ENCODE data around the gene FAM161A. TPM values are rescaled to one million over a fixed set of nuclear protein-coding genes. Genes with fewer than 3 reads are reported as not detected.
"Not testable (repeated sequence)": the region's sequence is repeated elsewhere in the genome, so short reads cannot be mapped to it uniquely, and the experiment has no call there.

FAM161A gene
- total RNA-seq, 5 donors from 2014 or later (not counting 1 experiment from before 2014, with no cell fraction given): 1.8 to 4.3 (median 4.0) TPM

DNA sequence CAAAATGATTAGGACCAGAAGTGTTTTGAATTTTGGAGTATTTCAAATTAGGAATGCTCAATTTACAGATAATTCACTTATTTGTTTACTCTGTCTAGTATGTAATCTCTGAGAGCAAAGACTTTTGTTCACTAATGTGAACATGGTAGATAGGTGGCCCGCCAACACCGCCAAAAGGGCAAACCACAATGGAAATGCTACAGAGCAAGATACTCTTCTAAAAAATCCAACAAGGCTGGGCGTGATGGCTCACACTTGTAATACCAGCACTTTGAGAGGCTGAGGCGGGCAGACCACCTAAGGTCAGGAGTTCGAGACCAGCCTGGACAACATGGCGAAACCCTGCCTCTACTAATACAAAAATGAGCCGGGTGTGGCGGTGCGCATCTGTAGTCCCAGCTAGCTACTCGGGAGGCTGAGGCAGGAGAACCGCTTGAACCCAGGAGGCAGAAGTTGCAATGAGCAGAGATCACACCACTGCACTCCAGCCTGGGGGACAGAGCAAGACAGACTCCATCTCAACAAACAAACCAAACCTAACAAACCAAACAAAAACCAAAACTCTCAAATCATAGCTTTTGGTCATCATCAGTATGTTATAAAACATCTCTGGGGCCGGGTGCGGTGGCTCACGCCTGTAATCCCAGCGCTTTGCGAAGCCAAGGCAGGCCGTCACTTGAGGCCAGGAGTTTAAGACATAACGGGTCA is 32.2 kb upstream of the FAM161A start:
- Histone ChIP-seq H3K27me3 (replicated peaks in 1 of 2; ENCODE audit: control insufficient read depth in 2 of 2, extremely low read depth in 1 of 2, insufficient read depth in 2 of 2, low read length in 1 of 2) (no peaks in the 10 kb centered on the region), H3K36me3 (ENCODE audit: control insufficient read depth in 2 of 2, extremely low read depth in 1 of 2, insufficient read depth in 1 of 2, low read length in 1 of 2) (peaks cover 2 to 46% of the 10 kb centered on the region in 2 donors), H3K27ac (ENCODE audit: low read length) (no peak overlapping the region), H3K4me1 (ENCODE audit: control insufficient read depth in 1 of 2, extremely low read depth in 1 of 2, insufficient read depth in 2 of 2, low read length in 2 of 2) (peaks cover 8 to 31% of the 10 kb centered on the region in 2 experiments), H3K4me3 (ENCODE audit: control insufficient read depth in 1 of 2, extremely low read depth in 1 of 2, low read length in 1 of 2) (no peak overlapping the region), H3K9me3 (no peaks in the 10 kb centered on the region)
- Mint-ChIP-seq H3K36me3 (peaks cover 8% of the 10 kb centered on the region), H3K4me3 (peak overlapping the region; percentile 95 to 98 (median 98)), H3K27me3 (no peaks in the 10 kb centered on the region), H3K9me3 (no peaks in the 10 kb centered on the region), H3K27ac (peak overlapping the region in 1 of 2 donors; percentile 99), H3K4me1 (peaks cover 24 to 31% (median 29%) of the 10 kb centered on the region in 3 donors)
- CTCF ChIA-PET: interaction anchor here in 1 of 2 donors (0.6 kb wide), 1 partner anchor 750 kb away, joined by 3 read pairs; no protein-coding TSS in a partner anchor
- WGBS (ENCODE audit: insufficient coverage): 82% methylated on average over 15 of the region's 18 CpGs
- no peak for DNase-seq
- POLR2A ChIA-PET: interaction anchor here in 1 of 2 donors (0.6 kb wide), 1 partner anchor 490 kb away, joined by 3 read pairs; no protein-coding TSS in a partner anchor
- no peak for ATAC-seq (replicated peaks in 1 of 4)

- Mint-ChIP-seq H3K27ac (no peak overlapping the region), H3K27me3 (no peaks in the 10 kb centered on the region), H3K9me3 (no peaks in the 10 kb centered on the region), H3K4me3 (no peak overlapping the region), H3K36me3 (peaks cover 18% of the 10 kb centered on the region), H3K4me1 (peaks cover 20 to 26% (median 24%) of the 10 kb centered on the region in 3 donors)
- H3K27me3 ChIP-seq (replicated peaks in 1 of 2; ENCODE audit: control insufficient read depth in 2 of 2, extremely low read depth in 1 of 2, insufficient read depth in 2 of 2, low read length in 1 of 2): no peaks in the 10 kb centered on the region
- no peak for ATAC-seq (replicated peaks in 1 of 4)
- POLR2A ChIA-PET: no interaction called here
- no peak overlapping the region for H3K4me3 ChIP-seq (ENCODE audit: control insufficient read depth in 1 of 2, extremely low read depth in 1 of 2, low read length in 1 of 2)
- 90% methylated on average over 5 of the region's 5 CpGs for WGBS (ENCODE audit: insufficient coverage)
- no peak overlapping the region for H3K27ac ChIP-seq (ENCODE audit: low read length)
- peaks cover 2 to 78% of the 10 kb centered on the region in 2 donors for H3K36me3 ChIP-seq (ENCODE audit: control insufficient read depth in 2 of 2, extremely low read depth in 1 of 2, insufficient read depth in 1 of 2, low read length in 1 of 2)
- CTCF ChIA-PET: interaction anchor here (0.5 to 0.7 kb wide), 2 partner anchors 21 to 705 kb away, joined by 3 read pairs; no protein-coding TSS in a partner anchor
- H3K9me3 ChIP-seq: no peaks in the 10 kb centered on the region
- DNase-seq: no peak
- H3K4me1 ChIP-seq (ENCODE audit: control insufficient read depth in 1 of 2, extremely low read depth in 1 of 2, insufficient read depth in 2 of 2, low read length in 2 of 2): peaks cover 8 to 21% of the 10 kb centered on the region in 2 experiments
These were observed 29.0 kb upstream of the FAM161A start for GRCh38 chr2:61882850-61883249.

GRCh38 chr2:61879351-61879750 is 25.5 kb upstream of the FAM161A start:
- H3K27me3 ChIP-seq (replicated peaks in 1 of 2; ENCODE audit: control insufficient read depth in 2 of 2, extremely low read depth in 1 of 2, insufficient read depth in 2 of 2, low read length in 1 of 2); DNase-seq; H3K9me3 Mint-ChIP-seq; H3K4me3 ChIP-seq (ENCODE audit: control insufficient read depth in 1 of 2, extremely low read depth in 1 of 2, low read length in 1 of 2); H3K4me1 ChIP-seq (ENCODE audit: control insufficient read depth in 1 of 2, extremely low read depth in 1 of 2, insufficient read depth in 2 of 2, low read length in 2 of 2); H3K27ac ChIP-seq (ENCODE audit: low read length); H3K4me3 Mint-ChIP-seq; H3K27ac Mint-ChIP-seq; POLR2A ChIA-PET; H3K4me1 Mint-ChIP-seq; H3K9me3 ChIP-seq; H3K27me3 Mint-ChIP-seq; ATAC-seq (replicated peaks in 1 of 4): not testable (repeated sequence)
- peaks cover 22% of the 10 kb centered on the region for H3K36me3 Mint-ChIP-seq
- no CpG with 5 or more reads among the region's 4 CpGs for WGBS (ENCODE audit: insufficient coverage)
- CTCF ChIA-PET: interaction anchor here in 1 of 2 donors (0.6 to 0.7 kb wide), 2 partner anchors 35 to 95 kb away, joined by 3 to 4 read pairs; no protein-coding TSS in a partner anchor
- peaks cover 5 to 89% of the 10 kb centered on the region in 2 donors for H3K36me3 ChIP-seq (ENCODE audit: control insufficient read depth in 2 of 2, extremely low read depth in 1 of 2, insufficient read depth in 1 of 2, low read length in 1 of 2)

DNA sequence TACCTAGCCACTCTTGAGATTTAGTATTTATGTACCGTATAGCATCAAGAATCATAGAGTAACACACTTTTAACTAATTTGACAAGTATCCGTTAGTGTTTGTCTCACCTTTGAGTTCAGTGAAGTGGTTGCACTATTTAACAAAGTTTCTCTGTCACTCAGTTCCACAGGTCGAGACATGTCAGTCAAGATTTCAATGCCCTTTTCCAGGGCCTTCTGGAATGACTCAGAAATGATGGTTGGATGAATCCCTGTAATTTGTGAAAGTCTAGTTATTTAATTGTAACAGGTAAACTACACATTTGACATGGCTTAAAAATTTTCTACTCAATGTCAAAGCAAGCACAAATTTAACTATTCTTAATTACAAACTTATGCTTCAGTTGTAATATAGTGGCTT is 24.9 kb upstream of the FAM161A start:
- ChIA-PET POLR2A (interaction anchor here in 1 of 2 donors (0.6 kb wide), 1 partner anchor 972 kb away, joined by 5 read pairs; no protein-coding TSS in a partner anchor), CTCF (interaction anchor here in 1 of 2 donors (0.6 to 0.7 kb wide), 2 partner anchors 35 to 96 kb away, joined by 3 to 4 read pairs; no protein-coding TSS in a partner anchor)
- Mint-ChIP-seq H3K4me3 (no peak overlapping the region), H3K36me3 (peaks cover 25% of the 10 kb centered on the region), H3K27ac (no peak overlapping the region), H3K27me3 (no peaks in the 10 kb centered on the region), H3K4me1 (peaks cover 0 to 2% (median 1%) of the 10 kb centered on the region in 3 donors), H3K9me3 (no peaks in the 10 kb centered on the region)
- no peaks in the 10 kb centered on the region for H3K9me3 ChIP-seq
- whole genome bisulfite sequencing (ENCODE audit: insufficient coverage): no CpG with 5 or more reads among the region's 3 CpGs
- no peak overlapping the region for H3K4me3 ChIP-seq (ENCODE audit: control insufficient read depth in 1 of 2, extremely low read depth in 1 of 2, low read length in 1 of 2)
- no peaks in the 10 kb centered on the region for H3K4me1 ChIP-seq (ENCODE audit: control insufficient read depth in 1 of 2, extremely low read depth in 1 of 2, insufficient read depth in 2 of 2, low read length in 2 of 2)
- ATAC-seq (replicated peaks in 1 of 4): no peak
- peaks cover 9 to 89% of the 10 kb centered on the region in 2 donors for H3K36me3 ChIP-seq (ENCODE audit: control insufficient read depth in 2 of 2, extremely low read depth in 1 of 2, insufficient read depth in 1 of 2, low read length in 1 of 2)
- DNase-seq: no peak
- no peak overlapping the region for H3K27ac ChIP-seq (ENCODE audit: low read length)
- H3K27me3 ChIP-seq (replicated peaks in 1 of 2; ENCODE audit: control insufficient read depth in 2 of 2, extremely low read depth in 1 of 2, insufficient read depth in 2 of 2, low read length in 1 of 2): no peaks in the 10 kb centered on the region

DNA sequence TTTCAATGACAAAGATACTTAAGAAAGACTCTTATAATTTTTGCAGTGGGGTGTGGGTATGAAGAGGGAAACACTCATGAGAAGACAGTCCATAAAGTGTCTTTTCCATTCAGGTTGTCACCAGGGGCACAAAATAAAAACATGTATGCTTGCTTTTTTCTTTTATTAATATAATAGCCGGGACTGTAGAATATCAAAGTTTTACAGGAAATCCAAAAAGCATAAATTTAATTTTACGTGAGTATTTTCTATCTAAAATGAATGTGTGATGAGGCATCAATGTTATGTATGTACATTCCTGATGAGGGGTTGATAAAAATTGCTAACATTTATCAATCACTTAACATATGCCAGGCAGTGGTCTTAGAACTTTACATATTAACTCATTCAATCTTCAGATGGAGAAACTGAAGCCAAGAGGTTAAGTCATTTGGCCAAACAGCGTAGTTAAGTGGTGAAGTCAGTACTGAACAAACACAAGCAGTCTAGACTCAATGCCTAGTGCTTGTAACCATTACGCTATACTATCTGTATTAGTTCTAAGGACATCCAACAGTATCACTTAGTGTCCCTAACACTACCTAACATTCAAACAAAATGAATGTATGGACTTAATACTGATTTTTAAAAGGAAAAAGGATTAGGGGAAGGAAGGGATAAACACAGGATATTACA is 23.8 kb upstream of the FAM161A start:
- H3K9me3 ChIP-seq: no peaks in the 10 kb centered on the region
- no peaks in the 10 kb centered on the region for H3K4me1 ChIP-seq (ENCODE audit: control insufficient read depth in 1 of 2, extremely low read depth in 1 of 2, insufficient read depth in 2 of 2, low read length in 2 of 2)
- H3K27me3 ChIP-seq (replicated peaks in 1 of 2; ENCODE audit: control insufficient read depth in 2 of 2, extremely low read depth in 1 of 2, insufficient read depth in 2 of 2, low read length in 1 of 2): no peaks in the 10 kb centered on the region
- ATAC-seq (replicated peaks in 1 of 4) (no peak), DNase-seq (no peak)
- H3K27ac Mint-ChIP-seq: no peak overlapping the region
- CTCF ChIA-PET: no interaction called here
- peaks cover 9 to 90% of the 10 kb centered on the region in 2 donors for H3K36me3 ChIP-seq (ENCODE audit: control insufficient read depth in 2 of 2, extremely low read depth in 1 of 2, insufficient read depth in 1 of 2, low read length in 1 of 2)
- no peaks in the 10 kb centered on the region for H3K9me3 Mint-ChIP-seq
- POLR2A ChIA-PET: interaction anchor here in 1 of 2 donors (0.7 kb wide), 1 partner anchor 9 kb away, joined by 3 read pairs; no protein-coding TSS in a partner anchor
- H3K4me3 Mint-ChIP-seq: no peak overlapping the region
- no peaks in the 10 kb centered on the region for H3K27me3 Mint-ChIP-seq
- peaks cover 0 to 2% (median 1%) of the 10 kb centered on the region in 3 donors for H3K4me1 Mint-ChIP-seq
- no peak overlapping the region for H3K27ac ChIP-seq (ENCODE audit: low read length)
- peaks cover 30% of the 10 kb centered on the region for H3K36me3 Mint-ChIP-seq
- no peak overlapping the region for H3K4me3 ChIP-seq (ENCODE audit: control insufficient read depth in 1 of 2, extremely low read depth in 1 of 2, low read length in 1 of 2)
- WGBS (ENCODE audit: insufficient coverage): no CpG with 5 or more reads among the region's 4 CpGs

DNA sequence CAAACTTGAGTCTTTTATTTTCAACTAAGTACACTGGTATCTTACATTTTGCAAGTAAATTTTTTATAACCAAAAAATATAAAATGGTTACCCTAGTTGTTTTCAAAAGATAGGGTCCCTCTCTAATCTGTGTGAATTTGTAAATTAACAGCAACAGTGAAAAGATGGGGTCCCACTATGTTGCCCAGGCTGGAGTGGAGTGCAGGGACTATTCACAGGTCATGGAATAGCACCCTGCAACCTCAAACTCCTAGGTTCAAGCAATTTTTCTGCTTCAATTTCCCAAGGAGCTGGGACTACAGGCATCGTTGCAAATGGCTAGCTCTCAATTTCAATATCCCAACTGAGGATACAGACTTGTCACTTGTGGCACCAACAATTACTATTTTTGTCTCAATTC is 22.5 kb upstream of the FAM161A start:
- ATAC-seq (replicated peaks in 1 of 4): no peak
- no peak overlapping the region for H3K4me3 ChIP-seq (ENCODE audit: control insufficient read depth in 1 of 2, extremely low read depth in 1 of 2, low read length in 1 of 2)
- CTCF ChIA-PET: no interaction called here
- POLR2A ChIA-PET: no interaction called here
- no peaks in the 10 kb centered on the region for H3K27me3 ChIP-seq (replicated peaks in 1 of 2; ENCODE audit: control insufficient read depth in 2 of 2, extremely low read depth in 1 of 2, insufficient read depth in 2 of 2, low read length in 1 of 2)
- no peaks in the 10 kb centered on the region for H3K4me1 ChIP-seq (ENCODE audit: control insufficient read depth in 1 of 2, extremely low read depth in 1 of 2, insufficient read depth in 2 of 2, low read length in 2 of 2)
- Mint-ChIP-seq H3K27ac (no peak overlapping the region), H3K36me3 (peaks cover 37% of the 10 kb centered on the region), H3K4me3 (no peak overlapping the region), H3K4me1 (peaks cover 0 to 2% (median 1%) of the 10 kb centered on the region in 3 donors), H3K9me3 (no peaks in the 10 kb centered on the region), H3K27me3 (no peaks in the 10 kb centered on the region)
- no peak for DNase-seq
- H3K27ac ChIP-seq (ENCODE audit: low read length): no peak overlapping the region
- WGBS (ENCODE audit: insufficient coverage): 100% methylated on average over 1 of the region's 1 CpG
- H3K9me3 ChIP-seq: no peaks in the 10 kb centered on the region
- peaks cover 9 to 93% of the 10 kb centered on the region in 2 donors for H3K36me3 ChIP-seq (ENCODE audit: control insufficient read depth in 2 of 2, extremely low read depth in 1 of 2, insufficient read depth in 1 of 2, low read length in 1 of 2)
